ENCODE measurements around the gene CACNG4.

Gene CACNG4

DNA sequence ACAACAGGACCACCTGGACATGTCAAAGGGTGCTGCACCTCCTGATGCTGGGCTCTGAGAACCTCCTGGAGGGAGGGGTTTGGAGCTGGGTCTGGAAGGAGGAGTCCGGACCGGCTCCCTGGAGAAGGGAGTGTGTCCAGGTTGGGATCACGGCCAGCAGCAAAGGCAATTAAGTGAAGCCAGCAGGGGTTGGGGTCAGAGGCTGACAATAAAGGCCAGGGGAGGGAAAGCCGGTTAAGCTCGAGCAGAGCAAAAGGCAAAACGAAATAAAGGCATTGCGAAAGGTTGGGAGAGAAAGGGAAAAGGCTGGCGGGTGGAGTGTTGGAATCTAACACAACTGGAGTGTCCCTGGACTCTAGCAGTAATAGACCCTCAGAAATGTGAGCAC is 992 bp upstream of the CACNG4 start:
- Histone ChIP-seq H3K4me1 (ENCODE audit: control insufficient read depth, low read length) (peaks cover 10% of the 10 kb centered on the region), H3K9me2 (replicated peaks; ENCODE audit: control insufficient read depth, low read length) (no peaks in the 10 kb centered on the region), H3K9me3 (ENCODE audit: control insufficient read depth, insufficient read depth, low read length) (no peaks in the 10 kb centered on the region), H3K4me3 (ENCODE audit: low read length) (no peak overlapping the region), H4K20me1 (ENCODE audit: control insufficient read depth, insufficient read depth, low read depth, low read length) (no peaks in the 10 kb centered on the region), H3K27ac (ENCODE audit: low read depth, low read length) (no peak overlapping the region), H3K4me2 (ENCODE audit: low read length) (no peak overlapping the region), H3K36me3 (ENCODE audit: control insufficient read depth, low read length) (no peaks in the 10 kb centered on the region), H3K27me3 (ENCODE audit: control insufficient read depth, low read length) (peaks cover 45% of the 10 kb centered on the region), H3F3A (ENCODE audit: control insufficient read depth, insufficient read depth) (no peaks in the 10 kb centered on the region), H3K79me2 (ENCODE audit: control insufficient read depth, low read length) (no peaks in the 10 kb centered on the region)
- TF ChIP-seq, protein P1, sequence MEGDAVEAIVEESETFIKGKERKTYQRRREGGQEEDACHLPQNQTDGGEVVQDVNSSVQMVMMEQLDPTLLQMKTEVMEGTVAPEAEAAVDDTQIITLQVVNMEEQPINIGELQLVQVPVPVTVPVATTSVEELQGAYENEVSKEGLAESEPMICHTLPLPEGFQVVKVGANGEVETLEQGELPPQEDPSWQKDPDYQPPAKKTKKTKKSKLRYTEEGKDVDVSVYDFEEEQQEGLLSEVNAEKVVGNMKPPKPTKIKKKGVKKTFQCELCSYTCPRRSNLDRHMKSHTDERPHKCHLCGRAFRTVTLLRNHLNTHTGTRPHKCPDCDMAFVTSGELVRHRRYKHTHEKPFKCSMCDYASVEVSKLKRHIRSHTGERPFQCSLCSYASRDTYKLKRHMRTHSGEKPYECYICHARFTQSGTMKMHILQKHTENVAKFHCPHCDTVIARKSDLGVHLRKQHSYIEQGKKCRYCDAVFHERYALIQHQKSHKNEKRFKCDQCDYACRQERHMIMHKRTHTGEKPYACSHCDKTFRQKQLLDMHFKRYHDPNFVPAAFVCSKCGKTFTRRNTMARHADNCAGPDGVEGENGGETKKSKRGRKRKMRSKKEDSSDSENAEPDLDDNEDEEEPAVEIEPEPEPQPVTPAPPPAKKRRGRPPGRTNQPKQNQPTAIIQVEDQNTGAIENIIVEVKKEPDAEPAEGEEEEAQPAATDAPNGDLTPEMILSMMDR (IDR thresholded peaks at IDR 0.05; ENCODE audit: low read depth, low read length, poor library complexity, severe bottlenecking) = no peak
- TF ChIP-seq EZH2phosphoT487 (IDR thresholded peaks at IDR 0.05; ENCODE audit: borderline replicate concordance, low read length) = no peak

DNA sequence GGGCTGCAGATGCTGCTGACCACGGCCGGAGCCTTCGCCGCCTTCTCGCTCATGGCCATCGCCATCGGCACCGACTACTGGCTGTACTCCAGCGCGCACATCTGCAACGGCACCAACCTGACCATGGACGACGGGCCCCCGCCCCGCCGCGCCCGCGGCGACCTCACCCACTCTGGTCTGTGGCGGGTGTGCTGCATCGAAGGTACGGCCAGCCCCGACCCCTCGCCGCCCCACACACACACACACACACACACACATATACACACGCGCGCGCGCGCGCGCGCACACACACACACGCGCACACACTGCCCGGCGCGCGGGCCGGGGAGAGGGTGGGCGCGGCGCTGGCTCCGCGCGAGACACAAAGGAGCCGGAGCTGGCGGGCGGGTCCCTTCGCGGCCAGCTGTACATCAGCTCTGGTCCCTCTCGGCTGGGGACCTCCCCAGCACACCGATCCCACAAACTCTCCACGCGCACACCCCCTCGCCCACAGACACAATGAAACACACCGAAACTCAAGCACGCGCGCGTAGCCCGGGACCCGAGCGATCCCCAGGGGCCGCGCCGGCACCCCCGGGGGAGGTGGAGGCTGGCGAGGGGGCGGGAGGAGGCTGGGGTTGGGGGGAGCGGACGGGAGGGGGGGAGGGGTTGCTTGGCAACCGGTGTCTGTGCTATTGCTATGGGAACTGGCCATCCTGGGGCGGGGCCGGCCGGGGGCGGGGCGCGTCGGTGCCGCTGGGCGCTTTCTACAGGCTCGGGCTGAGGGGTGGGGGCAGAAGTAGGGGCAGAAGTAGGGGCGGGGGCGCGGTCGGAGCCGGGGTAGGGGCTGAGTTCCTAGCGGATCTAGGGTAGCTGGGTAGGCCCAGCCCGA is 658 bp downstream of the CACNG4 start:
- peaks cover 10% of the 10 kb centered on the region for H3K4me1 ChIP-seq (ENCODE audit: control insufficient read depth, low read length)
- H3K9me3 ChIP-seq (ENCODE audit: control insufficient read depth, insufficient read depth, low read length) = no peaks in the 10 kb centered on the region
- no peaks in the 10 kb centered on the region for H3K9me2 ChIP-seq (replicated peaks; ENCODE audit: control insufficient read depth, low read length)
- H3K27ac ChIP-seq (ENCODE audit: low read depth, low read length) = no peak overlapping the region
- peak overlapping the region; percentile 64 for H3K4me2 ChIP-seq (ENCODE audit: low read length)
- no peaks in the 10 kb centered on the region for H3K36me3 ChIP-seq (ENCODE audit: control insufficient read depth, low read length)
- TF ChIP-seq EZH2phosphoT487 (IDR thresholded peaks at IDR 0.05; ENCODE audit: borderline replicate concordance, low read length) = peak; percentile 92; the same call in 1 of the 2 replicates
- TF ChIP-seq, protein P1 (IDR thresholded peaks at IDR 0.05; ENCODE audit: low read depth, low read length, poor library complexity, severe bottlenecking) = no peak
- H3K79me2 ChIP-seq (ENCODE audit: control insufficient read depth, low read length) = no peaks in the 10 kb centered on the region
- H3K4me3 ChIP-seq (ENCODE audit: low read length) = peak overlapping the region; percentile 53
- H3F3A ChIP-seq (ENCODE audit: control insufficient read depth, insufficient read depth) = no peaks in the 10 kb centered on the region
- H3K27me3 ChIP-seq (ENCODE audit: control insufficient read depth, low read length) = peaks cover 45% of the 10 kb centered on the region
- H4K20me1 ChIP-seq (ENCODE audit: control insufficient read depth, insufficient read depth, low read depth, low read length) = no peaks in the 10 kb centered on the region

DNA sequence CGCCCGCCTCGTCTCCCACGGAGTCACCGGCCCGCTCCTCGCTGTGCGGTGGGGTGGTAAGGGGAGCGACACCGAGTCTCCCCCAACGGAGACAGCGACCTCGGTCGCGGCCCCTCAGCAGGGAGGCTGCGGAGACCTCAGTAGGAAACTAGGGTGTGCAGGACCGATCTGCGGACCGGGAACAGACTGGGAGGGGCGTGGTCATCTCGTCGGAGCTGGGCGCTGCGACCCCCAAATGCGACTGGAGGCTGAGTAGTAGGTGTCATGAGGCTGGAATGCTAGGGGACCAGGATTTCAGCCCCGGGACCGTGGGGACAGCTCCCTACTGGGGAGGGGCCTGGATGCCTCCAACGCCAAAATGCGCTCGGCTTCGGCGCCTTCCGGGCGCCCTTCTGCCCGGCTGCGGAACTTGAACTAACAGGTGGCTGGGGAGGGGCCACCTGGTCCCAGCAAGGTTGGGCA is 1.3 kb downstream of the CACNG4 start:
- H3K9me2 ChIP-seq (replicated peaks; ENCODE audit: control insufficient read depth, low read length) = no peaks in the 10 kb centered on the region
- no peak overlapping the region for H3K27ac ChIP-seq (ENCODE audit: low read depth, low read length)
- H3K4me1 ChIP-seq (ENCODE audit: control insufficient read depth, low read length) = peaks cover 10% of the 10 kb centered on the region
- H3K4me2 ChIP-seq (ENCODE audit: low read length) = peak overlapping the region; percentile 64
- no peaks in the 10 kb centered on the region for H4K20me1 ChIP-seq (ENCODE audit: control insufficient read depth, insufficient read depth, low read depth, low read length)
- H3K4me3 ChIP-seq (ENCODE audit: low read length) = peak overlapping the region; percentile 53
- peaks cover 45% of the 10 kb centered on the region for H3K27me3 ChIP-seq (ENCODE audit: control insufficient read depth, low read length)
- H3K9me3 ChIP-seq (ENCODE audit: control insufficient read depth, insufficient read depth, low read length) = no peaks in the 10 kb centered on the region
- H3K79me2 ChIP-seq (ENCODE audit: control insufficient read depth, low read length) = no peaks in the 10 kb centered on the region
- 0 out of 2 replicates have a peak, but pooled peaks have one; percentile 50 for TF ChIP-seq EZH2phosphoT487 (IDR thresholded peaks at IDR 0.05; ENCODE audit: borderline replicate concordance, low read length)
- TF ChIP-seq, protein P1 (IDR thresholded peaks at IDR 0.05; ENCODE audit: low read depth, low read length, poor library complexity, severe bottlenecking) = no peak
- H3F3A ChIP-seq (ENCODE audit: control insufficient read depth, insufficient read depth) = no peaks in the 10 kb centered on the region
- no peaks in the 10 kb centered on the region for H3K36me3 ChIP-seq (ENCODE audit: control insufficient read depth, low read length)
